NCI-H146 (cell line): ENCODE data around the gene DIAPH2.

ENCODE experiments used
- DNase-seq: peaks from one replicate; lab custom pipeline; 2025; lab: John Stamatoyannopoulos, UW

Gene DIAPH2

GRCh38 chrX:96978906-96979305 lies 294.3 kb downstream of the DIAPH2 start:
- no peak for DNase-seq

GRCh38 chrX:96979766-96980165 lies 295.1 kb downstream of the DIAPH2 start:
- DNase-seq: no peak

- DNase-seq: peak; percentile 36
Measured at GRCh38 chrX:96982161-96982560, 297.5 kb downstream of the DIAPH2 start.

- DNase-seq: no peak
Measured at GRCh38 chrX:96984538-96984937, 299.9 kb downstream of the DIAPH2 start.

- DNase-seq: no peak
Measured at GRCh38 chrX:96985046-96985445, 300.4 kb downstream of the DIAPH2 start.

- no peak for DNase-seq
Measured at GRCh38 chrX:96987228-96987627, 302.6 kb downstream of the DIAPH2 start.

- DNase-seq: no peak
Measured at GRCh38 chrX:96989830-96990571, 305.4 kb downstream of the DIAPH2 start.

- no peak for DNase-seq
Measured at GRCh38 chrX:96994093-96994492, 309.5 kb downstream of the DIAPH2 start.

GRCh38 chrX:96997196-96997595 lies 312.6 kb downstream of the DIAPH2 start:
- DNase-seq: no peak

GRCh38 chrX:97000682-97001368 lies 316.2 kb downstream of the DIAPH2 start:
- no peak for DNase-seq

GRCh38 chrX:97006167-97006566 lies 321.5 kb downstream of the DIAPH2 start:
- DNase-seq: no peak

GRCh38 chrX:97009391-97009790 lies 324.7 kb downstream of the DIAPH2 start:
- DNase-seq: no peak

GRCh38 chrX:97011540-97011939 lies 326.9 kb downstream of the DIAPH2 start:
- no peak for DNase-seq

- DNase-seq: no peak
Measured at GRCh38 chrX:97016106-97016505, 331.5 kb downstream of the DIAPH2 start.

- no peak for DNase-seq
Measured at GRCh38 chrX:97021680-97022079, 337.0 kb downstream of the DIAPH2 start.

GRCh38 chrX:97026406-97026805 lies 341.8 kb downstream of the DIAPH2 start:
- peak; percentile 64 for DNase-seq

GRCh38 chrX:97027384-97027922 lies 342.8 kb downstream of the DIAPH2 start:
- peak; percentile 94 for DNase-seq

- no peak for DNase-seq
Measured at GRCh38 chrX:97030463-97030862, 345.8 kb downstream of the DIAPH2 start.

- no peak for DNase-seq
Measured at GRCh38 chrX:97030947-97031346, 346.3 kb downstream of the DIAPH2 start.

GRCh38 chrX:97039363-97040029 lies 354.9 kb downstream of the DIAPH2 start:
- no peak for DNase-seq

- no peak for DNase-seq
Measured at GRCh38 chrX:97045470-97045869, 360.8 kb downstream of the DIAPH2 start.

- DNase-seq: no peak
Measured at GRCh38 chrX:97046867-97047266, 362.2 kb downstream of the DIAPH2 start.

GRCh38 chrX:97050392-97050791 lies 365.8 kb downstream of the DIAPH2 start:
- DNase-seq: no peak
